GM12892 (cell line): ENCODE data around the gene ZNF276.
A peak's percentile ranks its signal among the peaks of the same experiment; 100 is the strongest.

Experiments used
- DNase-seq: peaks from one replicate; pipeline ENCODE4 v3.0.0; 2011; ENCODE audit not compliant: insufficient read length
- FAIRE-seq: peaks from 2 replicates; lab custom pipeline; 2011; peaks lifted over from hg19 to GRCh38; lab: Jason Lieb, UNC
- POLR2A ChIP-seq: IDR thresholded peaks from 2 replicates; pipeline ENCODE4 v1.6.1; 2011; ENCODE audit warnings: low read depth, low read length, control low read depth
- POLR2AphosphoS5 ChIP-seq: IDR thresholded peaks from 2 replicates; pipeline ENCODE4 v1.6.1; 2011; ENCODE audit warnings: low read depth, low read length, control low read depth
- TAF1 ChIP-seq: IDR thresholded peaks from 2 replicates; pipeline ENCODE4 v1.6.1; 2011; ENCODE audit warnings: low read depth, mild to moderate bottlenecking, control low read depth, low read length, borderline replicate concordance

ZNF276 gene

GRCh38 chr16:89733792-89734191, 12.5 kb downstream of the ZNF276 start:
- DNase-seq (no peak), FAIRE-seq (no peak)
- TF ChIP-seq TAF1 (no peak), POLR2A (no peak), POLR2AphosphoS5 (no peak; the same call in 1 of the 2 replicates)

GRCh38 chr16:89736554-89736953, 15.2 kb downstream of the ZNF276 start:
- FAIRE-seq (no peak), DNase-seq (no peak)
- no peak for TF ChIP-seq TAF1
- no peak for TF ChIP-seq POLR2A
- TF ChIP-seq POLR2AphosphoS5: no peak

GRCh38 chr16:89737341-89738071, 16.2 kb downstream of the ZNF276 start:
- no peak for TF ChIP-seq TAF1
- TF ChIP-seq POLR2A: no peak; the same call in 1 of the 2 replicates
- TF ChIP-seq POLR2AphosphoS5: no peak; the same call in 1 of the 2 replicates
- FAIRE-seq (no peak), DNase-seq (no peak)

GRCh38 chr16:89738072-89738377, 16.7 kb downstream of the ZNF276 start:
- no peak for DNase-seq
- no peak for FAIRE-seq
- TF ChIP-seq POLR2AphosphoS5: no peak
- no peak for TF ChIP-seq TAF1
- peak; percentile 21; the same call in 1 of the 2 replicates for TF ChIP-seq POLR2A

GRCh38 chr16:89738538-89739317, 17.4 kb downstream of the ZNF276 start:
- TF ChIP-seq POLR2AphosphoS5 (no peak), POLR2A (no peak), TAF1 (no peak)
- DNase-seq (no peak), FAIRE-seq (no peak)

GRCh38 chr16:89739383-89739782, 18.0 kb downstream of the ZNF276 start:
- no peak for FAIRE-seq
- no peak for TF ChIP-seq TAF1
- no peak for TF ChIP-seq POLR2AphosphoS5
- no peak for TF ChIP-seq POLR2A
- no peak for DNase-seq

GRCh38 chr16:89741342-89742014, 20.1 kb downstream of the ZNF276 start:
- TF ChIP-seq POLR2AphosphoS5 (0 out of 2 replicates have a peak, but pooled peaks have one; percentile 28), POLR2A (no peak), TAF1 (no peak)
- FAIRE-seq (no peak), DNase-seq (no peak)

- DNase-seq: no peak
- no peak for FAIRE-seq
- peak; percentile 30; the same call in 1 of the 2 replicates for TF ChIP-seq POLR2A
- no peak for TF ChIP-seq TAF1
- TF ChIP-seq POLR2AphosphoS5: no peak
Measured at GRCh38 chr16:89742948-89743347, 21.6 kb downstream of the ZNF276 start.

GRCh38 chr16:89744813-89745212, 23.5 kb downstream of the ZNF276 start:
- FAIRE-seq (no peak), DNase-seq (no peak)
- TF ChIP-seq POLR2A (no peak), TAF1 (no peak), POLR2AphosphoS5 (no peak)

GRCh38 chr16:89746043-89746442, 24.7 kb downstream of the ZNF276 start:
- FAIRE-seq: no peak
- no peak for TF ChIP-seq POLR2AphosphoS5
- no peak for TF ChIP-seq TAF1
- TF ChIP-seq POLR2A: no peak

GRCh38 chr16:89748076-89748475, 26.7 kb downstream of the ZNF276 start:
- TF ChIP-seq POLR2AphosphoS5 (no peak), TAF1 (no peak), POLR2A (no peak)
- FAIRE-seq: no peak
- no peak for DNase-seq

More at GRCh38 chr16:89746043-89746442, 24.7 kb downstream of the ZNF276 start:
- DNase-seq: no peak
